ENCODE results near the gene MBOAT1.
"Not testable (repeated sequence)": the region's sequence is repeated elsewhere in the genome, so short reads cannot be mapped to it uniquely, and the experiment has no call there.

MBOAT1 gene

GRCh38 chr6:20244807-20245681 lies 32.8 kb upstream of the MBOAT1 start:
- H3K9me3 ChIP-seq (replicated peaks; ENCODE audit: low read length); H3K4me2 ChIP-seq (ENCODE audit: low read length); H3K36me3 ChIP-seq (ENCODE audit: insufficient read depth, low read length); H3K4me3 ChIP-seq (ENCODE audit: low read length); H3K4me1 ChIP-seq (ENCODE audit: control insufficient read depth, insufficient read depth, low read length); H3K27me3 ChIP-seq (ENCODE audit: control insufficient read depth, insufficient read depth, low read length); H3K9ac ChIP-seq (ENCODE audit: low read depth, low read length): not testable (repeated sequence)

- no peak overlapping the region for H3K4me2 ChIP-seq (ENCODE audit: low read length)
- no peaks in the 10 kb centered on the region for H3K4me1 ChIP-seq (ENCODE audit: control insufficient read depth, insufficient read depth, low read length)
- no peak overlapping the region for H3K4me3 ChIP-seq (ENCODE audit: low read length)
- H3K9me3 ChIP-seq (replicated peaks; ENCODE audit: low read length) = no peaks in the 10 kb centered on the region
- H3K36me3 ChIP-seq (ENCODE audit: insufficient read depth, low read length) = no peaks in the 10 kb centered on the region
- H3K27me3 ChIP-seq (ENCODE audit: control insufficient read depth, insufficient read depth, low read length) = no peaks in the 10 kb centered on the region
- no peak overlapping the region for H3K9ac ChIP-seq (ENCODE audit: low read depth, low read length)
Measured at GRCh38 chr6:20243288-20243687, 31.0 kb upstream of the MBOAT1 start.

- H3K4me2 ChIP-seq (ENCODE audit: low read length) = no peak overlapping the region
- no peaks in the 10 kb centered on the region for H3K4me1 ChIP-seq (ENCODE audit: control insufficient read depth, insufficient read depth, low read length)
- no peaks in the 10 kb centered on the region for H3K27me3 ChIP-seq (ENCODE audit: control insufficient read depth, insufficient read depth, low read length)
- H3K4me3 ChIP-seq (ENCODE audit: low read length) = no peak overlapping the region
- no peaks in the 10 kb centered on the region for H3K36me3 ChIP-seq (ENCODE audit: insufficient read depth, low read length)
- H3K9ac ChIP-seq (ENCODE audit: low read depth, low read length) = no peak overlapping the region
- no peaks in the 10 kb centered on the region for H3K9me3 ChIP-seq (replicated peaks; ENCODE audit: low read length)
Measured at GRCh38 chr6:20242397-20242796, 30.1 kb upstream of the MBOAT1 start.

- Histone ChIP-seq H3K4me2 (ENCODE audit: low read length) (no peak overlapping the region), H3K4me1 (ENCODE audit: control insufficient read depth, insufficient read depth, low read length) (no peaks in the 10 kb centered on the region), H3K27me3 (ENCODE audit: control insufficient read depth, insufficient read depth, low read length) (no peaks in the 10 kb centered on the region), H3K9me3 (replicated peaks; ENCODE audit: low read length) (no peaks in the 10 kb centered on the region), H3K36me3 (ENCODE audit: insufficient read depth, low read length) (no peaks in the 10 kb centered on the region), H3K4me3 (ENCODE audit: low read length) (no peak overlapping the region), H3K9ac (ENCODE audit: low read depth, low read length) (no peak overlapping the region)
Measured at GRCh38 chr6:20241102-20241501, 28.8 kb upstream of the MBOAT1 start.

- Histone ChIP-seq H3K27me3 (ENCODE audit: control insufficient read depth, insufficient read depth, low read length) (no peaks in the 10 kb centered on the region), H3K4me2 (ENCODE audit: low read length) (no peak overlapping the region), H3K36me3 (ENCODE audit: insufficient read depth, low read length) (no peaks in the 10 kb centered on the region), H3K9me3 (replicated peaks; ENCODE audit: low read length) (no peaks in the 10 kb centered on the region), H3K4me1 (ENCODE audit: control insufficient read depth, insufficient read depth, low read length) (no peaks in the 10 kb centered on the region), H3K4me3 (ENCODE audit: low read length) (no peak overlapping the region), H3K9ac (ENCODE audit: low read depth, low read length) (no peak overlapping the region)
Measured at GRCh38 chr6:20238688-20239587, 26.7 kb upstream of the MBOAT1 start.

GRCh38 chr6:20237677-20238460 lies 25.6 kb upstream of the MBOAT1 start:
- Histone ChIP-seq H3K4me2 (ENCODE audit: low read length) (no peak overlapping the region), H3K4me3 (ENCODE audit: low read length) (no peak overlapping the region), H3K9me3 (replicated peaks; ENCODE audit: low read length) (no peaks in the 10 kb centered on the region), H3K27me3 (ENCODE audit: control insufficient read depth, insufficient read depth, low read length) (no peaks in the 10 kb centered on the region), H3K4me1 (ENCODE audit: control insufficient read depth, insufficient read depth, low read length) (no peaks in the 10 kb centered on the region), H3K36me3 (ENCODE audit: insufficient read depth, low read length) (no peaks in the 10 kb centered on the region), H3K9ac (ENCODE audit: low read depth, low read length) (no peak overlapping the region)

- no peaks in the 10 kb centered on the region for H3K9me3 ChIP-seq (replicated peaks; ENCODE audit: low read length)
- H3K4me2 ChIP-seq (ENCODE audit: low read length) = no peak overlapping the region
- H3K4me3 ChIP-seq (ENCODE audit: low read length) = no peak overlapping the region
- no peak overlapping the region for H3K9ac ChIP-seq (ENCODE audit: low read depth, low read length)
- H3K36me3 ChIP-seq (ENCODE audit: insufficient read depth, low read length) = no peaks in the 10 kb centered on the region
- H3K4me1 ChIP-seq (ENCODE audit: control insufficient read depth, insufficient read depth, low read length) = no peaks in the 10 kb centered on the region
- H3K27me3 ChIP-seq (ENCODE audit: control insufficient read depth, insufficient read depth, low read length) = no peaks in the 10 kb centered on the region
Measured at GRCh38 chr6:20236909-20237600, 24.8 kb upstream of the MBOAT1 start.

GRCh38 chr6:20236344-20236743 lies 24.1 kb upstream of the MBOAT1 start:
- no peaks in the 10 kb centered on the region for H3K27me3 ChIP-seq (ENCODE audit: control insufficient read depth, insufficient read depth, low read length)
- no peaks in the 10 kb centered on the region for H3K4me1 ChIP-seq (ENCODE audit: control insufficient read depth, insufficient read depth, low read length)
- no peak overlapping the region for H3K4me2 ChIP-seq (ENCODE audit: low read length)
- no peak overlapping the region for H3K9ac ChIP-seq (ENCODE audit: low read depth, low read length)
- no peaks in the 10 kb centered on the region for H3K36me3 ChIP-seq (ENCODE audit: insufficient read depth, low read length)
- H3K9me3 ChIP-seq (replicated peaks; ENCODE audit: low read length) = no peaks in the 10 kb centered on the region
- no peak overlapping the region for H3K4me3 ChIP-seq (ENCODE audit: low read length)

GRCh38 chr6:20235041-20235440 lies 22.8 kb upstream of the MBOAT1 start:
- H3K4me1 ChIP-seq (ENCODE audit: control insufficient read depth, insufficient read depth, low read length) = no peaks in the 10 kb centered on the region
- no peak overlapping the region for H3K9ac ChIP-seq (ENCODE audit: low read depth, low read length)
- no peak overlapping the region for H3K4me2 ChIP-seq (ENCODE audit: low read length)
- H3K36me3 ChIP-seq (ENCODE audit: insufficient read depth, low read length) = no peaks in the 10 kb centered on the region
- H3K9me3 ChIP-seq (replicated peaks; ENCODE audit: low read length) = no peaks in the 10 kb centered on the region
- H3K4me3 ChIP-seq (ENCODE audit: low read length) = no peak overlapping the region
- H3K27me3 ChIP-seq (ENCODE audit: control insufficient read depth, insufficient read depth, low read length) = no peaks in the 10 kb centered on the region

GRCh38 chr6:20234136-20234535 lies 21.9 kb upstream of the MBOAT1 start:
- Histone ChIP-seq H3K9me3 (replicated peaks; ENCODE audit: low read length) (no peaks in the 10 kb centered on the region), H3K4me3 (ENCODE audit: low read length) (no peak overlapping the region), H3K27me3 (ENCODE audit: control insufficient read depth, insufficient read depth, low read length) (no peaks in the 10 kb centered on the region), H3K4me1 (ENCODE audit: control insufficient read depth, insufficient read depth, low read length) (no peaks in the 10 kb centered on the region), H3K9ac (ENCODE audit: low read depth, low read length) (no peak overlapping the region), H3K36me3 (ENCODE audit: insufficient read depth, low read length) (no peaks in the 10 kb centered on the region), H3K4me2 (ENCODE audit: low read length) (no peak overlapping the region)
